COLO829 (cell line): Measurements from ENCODE around the gene ABAT.

Source experiments
- DNase-seq: peaks from one replicate; pipeline ENCODE4 v3.0.0; 2012; ENCODE audit warnings: low spot score

Gene ABAT

GRCh38 chr16:8649829-8650554 lies 24.4 kb upstream of the ABAT start:
- DNase-seq = no peak

GRCh38 chr16:8651958-8652357 lies 22.5 kb upstream of the ABAT start:
- DNase-seq = peak; percentile 50

GRCh38 chr16:8655184-8655717 lies 19.2 kb upstream of the ABAT start:
- DNase-seq = no peak

DNA sequence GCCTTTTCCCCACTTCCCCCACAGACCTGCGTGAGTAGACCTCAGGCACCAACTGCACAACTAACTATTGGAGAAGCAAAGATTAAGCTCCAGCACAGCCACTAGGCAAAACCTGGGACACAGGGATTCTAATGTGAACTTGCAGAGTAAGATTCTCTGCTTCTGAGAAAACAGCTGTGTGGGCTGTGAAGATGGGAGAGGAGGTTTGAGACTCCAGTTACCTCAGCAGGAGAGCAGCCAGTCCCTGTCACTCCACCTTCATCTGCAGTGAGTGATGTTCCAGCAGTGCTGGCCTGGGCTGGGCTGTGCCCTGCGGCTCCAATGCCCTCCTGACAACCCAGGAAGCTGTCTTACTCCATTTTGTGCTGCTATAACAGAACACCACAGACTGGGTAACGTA lies 18.0 kb upstream of the ABAT start:
- no peak for DNase-seq

- peak; percentile 49 for DNase-seq
Measured at GRCh38 chr16:8660841-8661301, 13.5 kb upstream of the ABAT start.

- DNase-seq = no peak
Measured at GRCh38 chr16:8661703-8662102, 12.7 kb upstream of the ABAT start.

DNA sequence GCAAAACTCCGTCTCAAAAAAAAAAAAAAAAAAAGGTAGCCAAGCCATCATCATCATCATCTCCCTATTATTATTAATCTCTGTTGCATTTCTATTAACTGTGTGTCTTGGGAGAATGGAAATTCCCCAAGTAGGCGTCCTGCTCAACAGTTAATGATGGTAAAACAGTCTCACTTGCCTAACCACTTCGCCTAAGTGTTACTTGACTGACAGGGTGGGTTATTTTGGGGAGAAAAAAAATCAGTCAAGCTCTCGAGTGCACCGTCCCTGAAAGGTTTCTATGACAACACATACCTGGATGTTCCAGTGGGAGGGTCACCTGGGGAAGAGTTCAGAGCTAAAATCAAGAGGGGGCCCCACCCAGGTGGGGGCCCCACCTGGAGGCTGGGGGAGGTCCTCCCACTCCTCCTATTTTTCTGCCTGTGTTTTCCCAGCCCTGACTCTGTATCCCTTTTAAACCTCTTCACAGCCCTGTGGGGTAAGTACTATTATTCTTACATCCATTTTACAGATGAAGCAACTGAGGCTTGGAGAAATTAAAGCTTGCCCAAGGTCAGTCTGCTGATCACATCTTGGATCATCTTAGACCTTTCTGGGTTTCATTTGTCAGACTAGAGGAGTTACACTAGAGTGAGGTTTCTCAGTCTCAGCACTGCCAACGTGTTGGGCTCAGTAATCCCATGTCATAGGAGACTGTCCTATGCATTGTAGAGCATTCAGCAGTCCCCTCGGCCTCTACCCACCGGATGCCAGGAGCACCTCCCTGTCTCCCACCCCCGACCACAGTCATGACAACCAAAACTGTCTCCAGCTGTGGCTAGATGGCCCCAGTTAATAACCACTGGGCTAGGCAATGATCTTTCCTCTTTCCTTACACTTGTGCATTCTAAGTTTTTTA lies 11.0 kb upstream of the ABAT start:
- no peak for DNase-seq

- no peak for DNase-seq
Measured at GRCh38 chr16:8665529-8665928, 8.9 kb upstream of the ABAT start.

GRCh38 chr16:8667492-8667891 lies 6.9 kb upstream of the ABAT start:
- DNase-seq = no peak

- no peak for DNase-seq
Measured at GRCh38 chr16:8668113-8668512, 6.3 kb upstream of the ABAT start.

DNA sequence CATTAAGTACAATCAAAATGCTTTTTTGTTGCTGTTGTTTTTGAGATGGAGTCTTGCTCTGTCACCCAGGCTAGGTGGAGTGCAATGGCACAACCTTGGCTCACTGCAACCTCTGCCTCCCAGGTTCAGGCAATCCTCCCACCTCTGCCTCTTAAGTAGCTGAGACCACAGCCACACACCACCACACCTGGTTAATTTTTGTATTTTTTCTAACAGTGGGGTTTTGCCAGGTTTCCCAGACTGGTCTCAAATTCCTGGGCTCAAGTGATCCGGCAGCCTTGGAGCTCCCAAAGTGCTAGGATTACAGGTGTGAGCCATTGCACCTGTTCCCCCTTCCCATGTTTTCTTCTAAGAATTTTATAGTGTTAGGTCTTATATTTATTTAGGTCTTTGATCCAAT lies 4.9 kb upstream of the ABAT start:
- DNase-seq = no peak

DNA sequence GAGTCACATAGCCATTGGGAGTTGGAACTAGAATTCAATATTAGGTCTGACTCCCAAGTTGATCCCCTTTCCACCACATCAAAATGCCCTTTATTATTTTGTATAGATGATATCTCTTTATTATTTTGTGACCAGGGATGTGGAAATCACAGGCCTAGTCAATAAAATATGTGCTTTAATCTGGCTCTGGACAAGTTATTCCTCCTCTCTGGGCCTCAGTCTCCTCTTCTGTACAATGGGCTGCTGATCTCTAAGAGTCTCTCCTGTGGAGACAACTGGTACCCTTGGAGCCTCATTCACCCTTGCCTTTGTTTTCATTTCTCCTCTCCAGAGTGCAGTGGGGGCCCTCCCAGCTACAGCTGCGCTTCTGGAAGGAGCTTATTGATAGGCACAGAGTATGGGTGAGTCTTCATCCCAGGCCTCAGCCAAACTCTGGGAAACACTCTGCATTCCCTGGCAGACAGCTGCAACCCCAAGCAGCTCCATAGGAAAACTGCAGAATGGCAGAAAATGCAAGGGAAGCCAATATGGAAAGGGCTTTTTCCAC lies 4.3 kb upstream of the ABAT start:
- DNase-seq = no peak

- no peak for DNase-seq
Measured at GRCh38 chr16:8673611-8674412, 605 bp upstream of the ABAT start.

GRCh38 chr16:8675183-8676159 lies 1.1 kb downstream of the ABAT start:
- DNase-seq = no peak

GRCh38 chr16:8676160-8676547 lies 1.7 kb downstream of the ABAT start:
- no peak for DNase-seq

DNA sequence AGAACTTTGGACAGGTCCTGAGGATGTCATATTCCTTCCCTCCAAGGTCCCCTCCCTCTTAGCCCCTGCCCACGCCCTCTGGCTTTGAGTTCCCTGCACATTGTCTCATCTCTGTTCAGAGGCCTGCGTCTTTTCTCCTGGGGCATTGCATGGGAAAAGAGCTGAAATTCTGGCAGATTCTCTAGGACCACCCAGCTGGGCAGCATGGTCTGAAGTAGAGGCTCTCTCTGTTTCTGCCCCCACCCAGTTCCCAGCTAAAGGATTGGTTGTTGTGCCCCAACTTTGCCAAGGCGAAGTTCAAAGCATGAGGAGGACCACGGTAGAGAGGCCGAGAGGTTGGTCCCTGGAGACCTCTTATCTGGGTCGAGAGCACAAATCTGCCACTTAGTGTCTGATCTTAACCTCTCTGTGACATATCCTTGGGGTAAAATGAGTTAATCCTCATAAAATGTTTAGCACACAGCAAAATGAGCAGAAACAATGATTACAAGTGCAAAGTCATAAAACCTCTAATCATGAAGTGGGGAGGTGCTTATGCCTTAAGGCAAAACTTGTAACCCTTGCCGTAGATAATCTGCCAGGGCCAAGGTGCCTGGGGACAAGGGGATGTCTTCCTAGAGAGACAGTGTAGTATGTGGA lies 2.4 kb downstream of the ABAT start:
- no peak for DNase-seq

DNA sequence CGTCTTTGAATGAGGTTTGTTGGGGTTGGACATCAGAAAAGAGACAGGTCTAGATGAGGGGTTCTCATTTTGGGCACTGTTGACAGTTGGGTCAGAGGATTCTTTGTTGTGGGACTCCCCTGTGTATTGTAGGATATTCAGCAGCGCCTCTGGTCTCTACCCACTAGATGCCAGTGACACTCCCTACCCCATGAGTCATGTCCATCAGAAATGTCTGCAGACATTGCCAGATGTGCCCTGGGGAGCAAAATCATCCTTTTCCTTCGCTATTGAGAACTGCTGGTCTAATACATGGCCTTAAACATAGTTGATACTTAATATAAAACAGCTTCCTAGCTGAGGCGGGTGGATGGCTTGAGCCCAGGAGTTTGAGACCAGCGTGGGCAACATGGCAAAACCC lies 3.1 kb downstream of the ABAT start:
- no peak for DNase-seq

DNA sequence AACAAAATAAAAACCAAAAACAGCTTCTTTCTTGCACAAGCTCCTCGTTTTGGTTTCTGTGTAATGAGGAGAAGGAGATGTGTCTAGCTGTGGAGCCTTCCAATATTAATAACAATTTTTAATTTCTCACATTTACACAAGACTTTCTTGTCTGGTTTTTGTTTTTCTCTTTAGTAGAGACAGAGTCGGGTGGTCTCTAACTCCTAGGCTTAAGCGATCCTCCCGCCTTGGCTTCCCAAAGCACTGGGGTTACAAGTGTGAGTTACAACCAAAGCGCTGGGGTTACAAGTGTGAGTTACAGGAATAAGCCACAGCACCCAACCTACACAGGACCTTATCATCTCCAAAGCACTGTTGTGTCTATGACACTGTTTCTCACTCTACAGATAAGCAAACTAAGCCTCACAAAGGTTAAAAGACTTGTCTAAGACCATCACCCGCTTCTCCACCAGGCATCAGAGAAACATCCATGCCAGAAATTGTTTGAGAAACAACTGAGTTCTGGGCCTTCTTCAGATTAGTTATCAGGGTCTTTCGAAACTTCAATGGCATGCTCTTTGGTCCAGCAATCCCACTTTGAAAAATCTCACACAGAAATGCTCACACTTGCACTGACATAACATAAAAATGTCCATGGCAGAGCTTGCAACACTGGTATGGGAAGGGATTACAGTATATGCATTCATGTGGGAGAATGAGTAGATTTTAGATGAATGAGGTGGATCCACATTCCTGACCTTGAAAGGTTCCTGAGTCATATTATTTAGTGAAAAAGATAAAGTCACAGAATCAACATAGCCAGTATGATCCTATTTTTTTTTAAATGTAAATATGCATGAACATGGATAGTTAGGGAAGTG lies 3.9 kb downstream of the ABAT start:
- DNase-seq = no peak

GRCh38 chr16:8679151-8679550 lies 4.7 kb downstream of the ABAT start:
- no peak for DNase-seq
